Measurements from ENCODE around the gene FOXK2.
"Not testable (repeated sequence)": the region's sequence is repeated elsewhere in the genome, so short reads cannot be mapped to it uniquely, and the experiment has no call there.

Gene FOXK2

DNA sequence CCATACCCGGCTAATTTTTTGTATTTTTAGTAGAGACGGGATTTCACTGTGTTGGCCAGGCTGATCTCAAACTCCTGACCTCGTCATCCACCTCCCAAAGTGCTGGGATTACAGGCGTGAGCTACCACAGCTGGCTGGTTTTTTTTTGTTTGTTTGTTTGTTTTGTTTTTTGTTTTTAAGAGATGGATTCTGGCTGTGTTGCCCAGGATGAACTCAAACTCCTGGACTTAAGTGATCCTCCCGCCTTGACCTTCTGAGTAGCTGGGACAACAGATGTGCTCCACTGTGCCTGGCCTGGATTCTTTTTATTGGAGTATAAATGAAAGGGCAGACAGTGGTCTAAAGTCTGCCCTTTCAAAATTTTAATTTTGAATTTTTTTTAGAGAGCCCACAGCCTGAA, 44.7 kb downstream of the FOXK2 start:
- DNase-seq (ENCODE audit: low spot score), result no peak

GRCh38 chr17:82565551-82565950, 46.0 kb downstream of the FOXK2 start:
- no peak for DNase-seq (ENCODE audit: low spot score)

GRCh38 chr17:82566129-82566960, 46.8 kb downstream of the FOXK2 start:
- DNase-seq (ENCODE audit: low spot score), result no peak

DNA sequence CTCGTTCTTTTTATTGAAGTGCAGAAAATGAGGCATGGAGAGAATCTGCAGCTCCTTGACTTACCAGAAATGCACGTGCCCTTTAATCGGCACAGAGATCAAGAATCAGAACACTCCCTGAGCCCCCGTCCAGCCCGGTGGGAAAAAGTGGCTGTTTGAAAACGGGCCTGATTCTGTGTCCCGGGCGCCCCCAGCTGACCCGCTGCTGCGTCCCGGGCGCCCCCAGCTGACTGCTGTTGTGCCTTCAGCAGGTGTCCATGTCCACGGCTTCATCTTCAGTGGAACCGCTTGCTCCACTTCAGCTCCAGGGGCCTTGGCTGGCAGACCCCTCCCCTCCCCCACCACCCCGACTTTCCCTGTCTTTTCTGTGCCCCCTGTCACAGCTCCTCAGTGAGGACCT, 47.8 kb downstream of the FOXK2 start:
- no peak for DNase-seq (ENCODE audit: low spot score)

GRCh38 chr17:82568997-82569393, 49.5 kb downstream of the FOXK2 start:
- DNase-seq (ENCODE audit: low spot score), result no peak

DNA sequence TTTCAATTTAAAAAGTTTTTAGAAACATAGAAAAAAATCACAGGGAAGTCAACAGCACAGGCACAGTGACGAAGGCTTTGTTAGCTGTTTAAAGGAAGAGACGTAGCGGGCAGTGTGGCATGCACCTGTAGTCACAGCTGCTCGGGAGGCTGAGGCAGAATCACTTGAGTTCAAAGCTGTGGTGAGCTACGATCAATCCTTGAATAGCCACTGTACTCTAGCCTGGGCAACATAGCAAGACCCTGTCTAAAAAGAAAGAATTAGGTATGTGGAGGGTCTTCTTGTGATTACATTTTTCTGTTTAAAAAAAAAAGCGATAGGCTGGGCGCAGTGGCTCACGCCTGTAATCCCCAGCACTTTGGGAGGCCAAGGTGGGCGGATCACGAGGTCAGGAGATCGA, 50.1 kb downstream of the FOXK2 start:
- DNase-seq (ENCODE audit: low spot score), result no peak

GRCh38 chr17:82570277-82570676, 50.7 kb downstream of the FOXK2 start:
- DNase-seq (ENCODE audit: low spot score), result no peak

DNA sequence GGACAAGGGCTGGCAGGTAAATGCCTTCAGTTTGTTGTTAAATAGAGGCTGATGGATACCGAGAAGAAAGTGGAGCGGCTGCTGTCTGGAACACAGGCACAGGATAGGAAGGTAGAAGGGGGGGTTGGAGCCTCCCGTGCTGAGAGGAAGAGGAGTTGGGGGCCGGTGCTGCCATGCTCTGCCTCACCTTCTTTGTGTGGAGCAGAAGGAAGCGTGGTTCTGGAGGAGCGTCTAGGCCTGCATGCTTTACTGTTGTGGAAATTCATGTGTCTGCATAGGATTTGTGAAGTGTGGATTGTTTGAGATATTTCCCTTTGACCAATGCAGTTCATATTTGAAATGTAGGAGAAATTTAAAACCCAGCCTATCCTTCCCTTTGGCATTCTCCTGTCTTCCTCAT, 52.3 kb downstream of the FOXK2 start:
- DNase-seq (ENCODE audit: low spot score), result no peak

GRCh38 chr17:82574041-82574440, 54.5 kb downstream of the FOXK2 start:
- DNase-seq (ENCODE audit: low spot score), result no peak

DNA sequence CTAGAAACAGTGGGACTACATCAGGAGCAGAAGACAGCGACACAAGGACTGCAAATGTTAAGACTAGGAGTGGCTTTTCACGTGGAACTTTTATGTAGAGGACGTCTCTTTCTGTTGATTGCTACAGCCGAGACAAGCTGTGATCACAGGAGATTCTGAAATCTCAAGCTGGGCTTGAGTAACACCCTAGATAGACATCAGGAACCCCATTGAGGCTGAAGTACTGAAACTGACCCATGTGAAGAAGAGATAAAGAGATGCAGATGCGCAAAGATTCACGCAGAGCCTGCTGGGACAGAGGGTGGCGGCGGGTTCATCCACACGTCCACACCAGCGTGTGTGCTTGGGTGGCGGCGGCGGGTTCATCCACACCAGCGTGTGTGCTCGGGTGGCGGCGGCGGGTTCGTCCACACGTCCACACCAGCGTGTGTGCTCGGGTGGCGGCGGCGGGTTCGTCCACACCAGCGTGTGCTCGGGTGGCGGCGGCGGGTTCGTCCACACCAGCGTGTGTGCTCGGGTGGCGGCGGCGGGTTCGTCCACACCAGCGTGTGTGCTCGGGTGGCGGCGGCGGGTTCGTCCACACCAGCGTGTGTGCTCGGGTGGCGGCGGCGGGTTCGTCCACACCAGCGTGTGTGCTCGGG, 56.2 kb downstream of the FOXK2 start:
- not testable (repeated sequence) for DNase-seq (ENCODE audit: low spot score)

DNA sequence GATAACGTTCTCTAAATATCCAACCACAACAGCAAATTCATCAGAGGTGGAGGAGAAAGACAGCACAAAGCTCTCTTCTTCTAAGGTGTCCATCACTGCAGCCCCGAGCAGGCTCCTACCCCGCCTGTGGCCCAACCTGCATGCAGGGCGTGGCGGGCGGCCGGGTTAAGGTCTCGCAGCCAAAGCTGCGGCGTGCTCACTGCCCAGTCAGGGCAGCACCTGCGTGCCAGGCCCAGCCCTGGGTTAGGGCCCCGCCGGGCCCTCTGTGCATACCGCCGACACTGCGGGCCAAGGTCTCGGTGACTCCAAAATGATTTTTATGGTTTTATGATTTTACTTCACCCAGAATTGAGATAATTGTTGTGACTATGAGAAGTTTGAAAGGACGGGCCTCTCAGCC, 57.8 kb downstream of the FOXK2 start:
- no peak for DNase-seq (ENCODE audit: low spot score)

- DNase-seq (ENCODE audit: low spot score), result not testable (repeated sequence)
Observed at GRCh38 chr17:82579969-82580368, 60.4 kb downstream of the FOXK2 start.

DNA sequence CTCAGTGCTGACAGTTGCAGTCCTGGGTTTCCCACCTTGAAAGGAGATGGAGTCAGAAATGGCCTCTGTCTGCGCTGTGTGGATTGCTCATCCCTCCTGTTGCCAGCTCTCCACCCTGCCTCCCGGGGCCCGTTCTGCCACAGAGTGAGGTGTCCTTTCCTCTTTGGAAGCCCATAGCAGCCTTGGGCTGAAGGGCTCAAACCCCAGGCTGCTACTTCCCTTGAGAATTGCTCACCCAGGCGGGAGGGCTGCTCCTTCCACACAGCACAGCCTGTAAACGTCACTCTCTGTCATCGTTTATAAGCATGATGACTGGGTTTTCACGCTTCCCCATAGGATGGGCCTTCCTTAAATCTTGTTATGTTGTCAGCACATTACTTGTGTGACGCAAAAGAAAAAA, 62.7 kb downstream of the FOXK2 start:
- no peak for DNase-seq (ENCODE audit: low spot score)

DNA sequence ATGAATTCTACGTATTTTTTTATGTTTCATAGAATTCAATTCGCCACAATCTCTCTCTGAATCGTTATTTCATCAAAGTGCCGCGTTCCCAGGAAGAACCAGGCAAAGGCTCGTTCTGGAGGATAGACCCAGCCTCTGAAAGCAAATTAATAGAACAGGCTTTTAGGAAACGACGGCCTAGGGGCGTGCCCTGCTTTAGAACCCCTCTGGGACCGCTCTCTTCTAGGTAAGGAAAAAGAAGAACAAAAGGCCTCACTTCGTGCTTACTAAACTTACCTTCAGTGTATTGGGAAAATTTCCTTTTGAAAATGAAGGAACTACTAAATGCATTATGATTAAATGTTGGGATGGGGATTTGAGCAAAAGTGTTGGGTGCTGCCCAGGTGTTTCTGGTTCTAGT, 63.2 kb downstream of the FOXK2 start:
- DNase-seq (ENCODE audit: low spot score), result no peak

DNA sequence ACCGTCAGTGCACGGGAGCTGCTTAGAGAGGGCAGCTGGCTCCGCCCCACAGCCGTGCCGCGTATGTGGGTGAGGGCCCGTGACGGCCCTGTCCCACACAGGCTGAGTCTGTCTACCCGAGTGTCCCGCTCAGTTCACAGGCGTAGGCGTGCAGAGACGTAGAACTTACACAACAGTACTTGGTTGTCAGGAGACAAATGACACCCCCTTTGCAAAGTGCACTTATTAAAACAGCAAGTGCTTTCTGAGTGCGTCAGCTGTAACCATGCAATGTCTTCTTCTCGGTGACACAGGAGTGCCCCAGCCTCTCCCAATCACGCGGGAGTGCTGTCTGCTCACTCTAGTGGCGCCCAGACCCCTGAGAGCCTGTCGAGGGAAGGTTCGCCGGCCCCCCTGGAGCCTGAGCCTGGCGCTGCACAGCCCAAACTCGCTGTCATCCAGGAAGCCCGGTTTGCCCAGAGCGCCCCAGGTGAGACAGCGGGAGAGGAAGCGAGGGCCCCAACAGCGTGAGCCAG, 64.2 kb downstream of the FOXK2 start:
- DNase-seq (ENCODE audit: low spot score), result no peak

- DNase-seq (ENCODE audit: low spot score), result not testable (repeated sequence)
Observed at GRCh38 chr17:82585935-82586575, 66.5 kb downstream of the FOXK2 start.

- DNase-seq (ENCODE audit: low spot score), result no peak
Observed at GRCh38 chr17:82586576-82587233, 67.2 kb downstream of the FOXK2 start.

DNA sequence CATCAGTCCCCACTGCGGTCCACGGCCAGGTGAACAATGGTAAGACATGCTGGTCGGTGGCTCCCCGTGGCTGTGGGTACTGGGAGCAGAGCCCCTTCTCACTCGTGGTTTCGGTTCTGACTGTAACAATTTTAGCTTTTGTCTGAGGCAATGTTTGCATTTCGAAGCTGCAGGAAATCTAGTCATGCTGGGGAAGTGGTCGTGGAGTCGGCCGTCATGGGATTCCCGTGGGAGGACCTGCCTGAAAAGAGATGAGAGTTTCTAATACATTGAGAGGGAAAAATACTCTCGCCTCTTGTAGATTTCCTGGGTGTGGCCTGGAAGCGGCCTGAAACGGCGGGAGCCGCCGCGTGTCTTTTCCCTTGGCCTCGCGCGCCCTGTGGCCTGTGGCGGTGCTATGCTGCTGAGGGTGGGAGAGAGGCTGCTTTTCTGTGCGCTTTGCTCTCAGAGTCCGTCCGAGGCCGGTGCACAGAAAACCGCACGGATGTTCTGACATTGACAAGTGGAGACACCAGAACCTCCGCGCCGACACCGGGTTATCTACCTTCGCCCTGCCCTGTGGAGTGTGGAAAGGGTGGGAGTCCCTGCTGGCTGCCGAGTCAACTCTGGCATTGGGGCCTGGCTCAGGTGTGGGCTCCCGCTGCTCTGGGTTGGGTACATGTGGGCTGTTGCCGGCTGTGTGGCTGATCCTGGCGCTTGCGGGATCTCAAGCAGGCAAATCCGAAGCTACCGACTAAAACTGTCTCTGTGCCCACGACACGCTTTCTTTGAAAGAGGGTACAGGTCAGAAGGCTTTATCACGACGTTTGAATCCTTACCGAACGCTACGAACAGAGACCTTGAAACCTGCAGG, 67.9 kb downstream of the FOXK2 start:
- DNase-seq (ENCODE audit: low spot score), result no peak

DNA sequence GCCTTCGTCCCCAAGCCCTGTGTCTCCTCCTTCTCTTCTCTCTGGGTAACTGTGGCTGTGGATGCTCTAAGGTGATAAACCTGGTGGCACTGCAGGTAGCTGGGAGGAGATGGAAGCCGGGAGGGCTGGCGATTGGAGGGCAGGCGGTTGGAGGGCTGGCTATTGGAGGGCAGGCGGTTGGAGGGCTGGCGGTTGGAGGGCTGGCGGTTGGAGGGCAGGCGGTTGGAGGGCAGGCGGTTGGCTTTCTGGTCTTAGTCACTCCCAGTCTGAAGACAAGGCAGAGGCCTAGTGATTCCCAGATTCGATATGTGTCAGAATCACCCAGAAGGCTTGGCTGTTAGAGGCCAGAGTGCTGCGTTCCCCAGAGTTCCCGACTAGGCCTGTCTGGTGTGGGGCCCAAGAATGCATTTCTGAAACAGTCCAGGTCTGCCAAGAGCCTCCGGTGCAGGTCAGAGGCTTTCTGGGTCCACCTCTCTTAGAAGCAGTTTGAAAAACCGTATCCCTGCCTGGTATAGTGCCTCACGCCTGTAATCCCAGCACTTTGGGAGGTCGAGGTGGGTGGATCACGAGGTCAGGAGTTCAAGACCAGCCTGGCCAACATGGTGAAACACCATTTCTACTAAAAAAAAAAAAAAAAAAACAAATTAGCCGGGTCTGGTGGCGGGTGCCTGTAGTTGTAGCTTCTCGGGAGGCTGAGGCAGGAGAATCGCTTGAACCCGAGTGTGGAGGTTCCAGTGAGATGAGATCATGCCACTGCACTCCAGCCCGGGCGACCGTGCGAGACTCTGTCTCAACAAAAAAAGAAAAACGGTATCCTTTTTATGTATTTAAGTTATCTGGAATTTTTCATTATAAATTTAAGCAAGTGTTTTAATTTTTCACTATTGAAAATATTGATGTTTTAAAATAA, 69.0 kb downstream of the FOXK2 start:
- no peak for DNase-seq (ENCODE audit: low spot score)

DNA sequence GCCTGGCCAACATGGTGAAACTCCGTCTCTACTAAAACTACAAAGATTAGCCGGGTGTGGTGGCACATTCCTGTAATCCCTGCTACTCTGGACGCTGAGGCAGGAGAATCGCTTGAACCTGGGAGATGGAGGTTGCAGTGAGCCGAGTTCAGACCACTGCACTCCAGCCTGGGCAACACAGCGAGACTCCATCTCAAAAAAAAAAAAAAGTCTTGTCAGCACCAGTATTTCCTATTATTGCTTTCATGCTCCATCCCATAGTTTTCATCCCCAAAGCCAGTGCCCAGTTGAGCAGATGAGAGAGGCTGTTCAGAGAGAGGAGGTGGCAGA, 70.3 kb downstream of the FOXK2 start:
- DNase-seq (ENCODE audit: low spot score), result no peak

GRCh38 chr17:82590216-82590615, 70.7 kb downstream of the FOXK2 start:
- DNase-seq (ENCODE audit: low spot score), result no peak
